Lung (tissue), 12 donors: ENCODE measurements around the gene MYPN. TPM values are rescaled to one million over a fixed set of nuclear protein-coding genes. Genes with fewer than 3 reads are reported as not detected.

ENCODE experiments used
- ATAC-seq: fragments of 200-7000 bp; cut with Tn5 transposase; one replicate; pipeline ENCODE4 v1.9.1; 2020; ENCODE audit warnings: moderate number of reproducible peaks; ENCODE audit not compliant: insufficient read depth, low FRiP score
- DNase-seq, 3 donors: peaks; one replicate each; pipeline ENCODE4 v3.0.0-alpha.2; 2013 to 2017
- H3K27ac ChIP-seq, 2 donors: one replicate each; pipeline ENCODE4 v1.5.1; 2013; ENCODE audit warnings: mild to moderate bottlenecking in 2 of 2, moderate library complexity in 2 of 2, control low read depth in 1 of 2, inconsistent platforms in 1 of 2, low read depth in 1 of 2, low read length in 1 of 2
- H3K27me3 ChIP-seq, 3 donors: one replicate each; pipeline ENCODE4 v1.5.1; 2013; ENCODE audit warnings: low read length in 2 of 3; ENCODE audit not compliant: control insufficient read depth in 3 of 3, insufficient read depth in 3 of 3
- H3K36me3 ChIP-seq, 4 donors: one replicate each; pipeline ENCODE4 v1.5.1; 2013; ENCODE audit warnings: low read length in 4 of 4, mild to moderate bottlenecking in 1 of 4, moderate library complexity in 1 of 4; ENCODE audit not compliant: control insufficient read depth in 4 of 4, insufficient read depth in 4 of 4
- H3K4me1 ChIP-seq, 5 donors: one replicate each; pipeline ENCODE4 v1.5.1; 2013; ENCODE audit warnings: low read length in 5 of 5, mild to moderate bottlenecking in 2 of 5, moderate library complexity in 1 of 5; ENCODE audit not compliant: control insufficient read depth in 5 of 5, insufficient read depth in 5 of 5
- H3K4me3 ChIP-seq: one replicate; pipeline ENCODE4 v1.5.1; 2013; ENCODE audit warnings: mild to moderate bottlenecking, control low read depth, moderate library complexity
- H3K9ac ChIP-seq, 2 donors: one replicate each; pipeline ENCODE4 v1.5.1; 2013; ENCODE audit warnings: low read length in 2 of 2, control low read depth in 1 of 2; ENCODE audit not compliant: insufficient read depth in 1 of 2
- H3K9me3 ChIP-seq, 4 donors: one replicate each; pipeline ENCODE4 v1.5.1; 2013; ENCODE audit warnings: low read length in 3 of 4, mild to moderate bottlenecking in 1 of 4, moderate library complexity in 1 of 4; ENCODE audit not compliant: control insufficient read depth in 4 of 4, insufficient read depth in 3 of 4
- WGBS, 2 donors: extraction: QIAGEN DNeasy Blood & Tissue Kit; methylation state at CpG; one replicate each; pipeline ENCODE4 v1.1.7; 2013; 5-methylcytosine and 5-hydroxymethylcytosine counted together
- polyA plus RNA-seq, 2 donors: library from polyadenylated mRNA; stranded (reverse); fragments of 200-250 nt; gene quantifications; one replicate each; pipeline ENCODE4 v1.2.1, GENCODE V29; 2013
- total RNA-seq, 2 donors: library from RNA; depleted of rRNA in 1 of 2; stranded (reverse); fragments of >200 nt in 1 of 2; gene quantifications; one replicate each; pipeline ENCODE4 v1.2.1, GENCODE V29; 2014 to 2021
- TF ChIP-seq, protein P1 (sequence below): IDR thresholded peaks from 2 replicates; pipeline ENCODE4 v1.5.1; 2012; ENCODE audit warnings: mild to moderate bottlenecking; ENCODE audit errors: control extremely low read depth, extremely low read depth
- donor health status: control.
- donor health status: control.
- donor health status: Bipolar disorder and iron deficiency.
- donor health status: healthy.
- donor health status: DM: yes; HTN: yes; CAD: no.

The MYPN gene
- total and polyA plus RNA-seq, 4 donors: 0.01 to 0.28 (median 0.04) TPM

- ATAC-seq (no peak), DNase-seq (no peak)
- Histone ChIP-seq H3K27me3 (no peaks in the 10 kb centered on the region), H3K9me3 (no peaks in the 10 kb centered on the region), H3K36me3 (no peaks in the 10 kb centered on the region), H3K27ac (no peak overlapping the region), H3K4me1 (peaks cover 0 to 9% (median 0%) of the 10 kb centered on the region in 5 donors), H3K4me3 (no peak overlapping the region), H3K9ac (no peak overlapping the region)
- 83 to 90% methylated on average over 4 of the region's 4 CpGs for WGBS, 2 donors
- TF ChIP-seq, protein P1, sequence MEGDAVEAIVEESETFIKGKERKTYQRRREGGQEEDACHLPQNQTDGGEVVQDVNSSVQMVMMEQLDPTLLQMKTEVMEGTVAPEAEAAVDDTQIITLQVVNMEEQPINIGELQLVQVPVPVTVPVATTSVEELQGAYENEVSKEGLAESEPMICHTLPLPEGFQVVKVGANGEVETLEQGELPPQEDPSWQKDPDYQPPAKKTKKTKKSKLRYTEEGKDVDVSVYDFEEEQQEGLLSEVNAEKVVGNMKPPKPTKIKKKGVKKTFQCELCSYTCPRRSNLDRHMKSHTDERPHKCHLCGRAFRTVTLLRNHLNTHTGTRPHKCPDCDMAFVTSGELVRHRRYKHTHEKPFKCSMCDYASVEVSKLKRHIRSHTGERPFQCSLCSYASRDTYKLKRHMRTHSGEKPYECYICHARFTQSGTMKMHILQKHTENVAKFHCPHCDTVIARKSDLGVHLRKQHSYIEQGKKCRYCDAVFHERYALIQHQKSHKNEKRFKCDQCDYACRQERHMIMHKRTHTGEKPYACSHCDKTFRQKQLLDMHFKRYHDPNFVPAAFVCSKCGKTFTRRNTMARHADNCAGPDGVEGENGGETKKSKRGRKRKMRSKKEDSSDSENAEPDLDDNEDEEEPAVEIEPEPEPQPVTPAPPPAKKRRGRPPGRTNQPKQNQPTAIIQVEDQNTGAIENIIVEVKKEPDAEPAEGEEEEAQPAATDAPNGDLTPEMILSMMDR: no peak
Observed at GRCh38 chr10:68103261-68103878, 5.9 kb upstream of the MYPN start.

DNA sequence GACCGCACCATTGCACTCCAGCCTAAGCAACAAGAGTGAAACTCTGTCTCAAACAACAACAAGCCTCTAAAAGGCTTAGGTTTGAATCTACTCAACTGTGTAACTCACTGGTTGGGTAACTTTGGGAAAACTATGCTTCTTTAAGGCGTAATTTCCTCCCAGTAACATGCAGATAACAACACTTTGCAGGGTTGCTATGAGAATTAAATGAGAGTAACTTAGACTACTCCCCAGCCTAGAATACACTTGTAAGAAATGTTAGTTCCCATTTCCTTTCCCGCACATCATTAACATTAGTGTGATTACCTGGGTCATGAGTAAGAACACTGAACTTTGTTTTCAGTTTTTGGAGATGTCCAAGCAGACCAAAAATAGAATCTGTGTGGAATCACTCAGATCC lies 5.4 kb upstream of the MYPN start:
- TF ChIP-seq, protein P1: no peak
- Histone ChIP-seq H3K9ac (no peak overlapping the region), H3K9me3 (no peaks in the 10 kb centered on the region), H3K27me3 (no peaks in the 10 kb centered on the region), H3K4me3 (no peak overlapping the region), H3K4me1 (peaks cover 0 to 9% (median 0%) of the 10 kb centered on the region in 5 donors), H3K27ac (no peak overlapping the region), H3K36me3 (no peaks in the 10 kb centered on the region)
- no peak for ATAC-seq
- no peak for DNase-seq
- 94 to 95% methylated on average over 3 of the region's 3 CpGs for WGBS, 2 donors

DNA sequence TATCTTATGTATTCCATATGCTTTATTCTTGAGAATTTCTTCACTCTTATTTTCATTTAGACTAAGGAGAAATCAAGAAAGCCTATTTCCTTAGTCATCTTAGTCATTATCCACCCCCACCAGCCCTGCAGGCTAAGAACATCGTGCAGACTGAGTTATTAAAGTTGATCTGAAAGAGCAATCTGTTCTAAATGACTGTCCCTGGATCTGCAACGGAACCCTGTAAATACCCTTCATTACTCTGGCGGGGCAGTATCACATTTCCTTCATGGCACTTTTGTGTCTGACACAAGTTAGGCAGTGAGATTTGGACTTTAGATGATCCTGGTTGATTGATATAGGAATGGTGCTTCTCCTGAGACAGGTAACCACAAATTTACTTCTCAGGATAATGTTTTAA lies 3.5 kb upstream of the MYPN start:
- peaks cover 0 to 25% (median 1%) of the 10 kb centered on the region in 5 donors for H3K4me1 ChIP-seq
- no peak overlapping the region for H3K27ac ChIP-seq
- TF ChIP-seq, protein P1: no peak
- DNase-seq: no peak
- H3K9ac ChIP-seq: no peak overlapping the region
- WGBS, 2 donors: 84 to 85% methylated on average over 3 of the region's 3 CpGs
- H3K27me3 ChIP-seq: no peaks in the 10 kb centered on the region
- no peaks in the 10 kb centered on the region for H3K36me3 ChIP-seq
- ATAC-seq: no peak
- H3K4me3 ChIP-seq: no peak overlapping the region
- H3K9me3 ChIP-seq: no peaks in the 10 kb centered on the region

DNA sequence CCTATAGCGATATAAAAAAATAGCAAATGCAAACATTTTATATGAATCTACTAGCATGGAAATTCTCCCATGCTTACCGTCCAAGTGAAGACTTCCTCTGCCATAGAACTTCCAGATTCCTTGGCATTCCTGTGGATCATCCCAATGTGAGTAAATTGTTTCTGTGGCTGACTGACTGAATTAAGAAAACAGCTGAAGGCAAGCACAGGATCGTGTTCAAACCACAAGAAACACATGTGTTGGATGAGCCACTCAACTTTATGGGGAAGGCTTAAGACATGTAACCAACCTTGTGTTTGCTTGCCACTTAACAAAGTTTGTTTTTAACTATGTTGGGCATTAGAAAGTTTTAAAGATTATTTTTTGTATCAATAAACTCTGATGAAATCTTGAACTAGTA lies 2.6 kb upstream of the MYPN start:
- Histone ChIP-seq H3K9ac (no peak overlapping the region), H3K36me3 (no peaks in the 10 kb centered on the region), H3K9me3 (no peaks in the 10 kb centered on the region), H3K4me1 (peaks cover 0 to 31% (median 1%) of the 10 kb centered on the region in 5 donors), H3K27me3 (no peaks in the 10 kb centered on the region), H3K27ac (no peak overlapping the region), H3K4me3 (no peak overlapping the region)
- TF ChIP-seq, protein P1: no peak
- ATAC-seq (no peak), DNase-seq (no peak)
- 72 to 83% methylated on average over 3 of the region's 3 CpGs for WGBS, 2 donors
